ENCODE measurements around the gene IKBIP.

GRCh38 chr12:98678946-98679610 lies 34.5 kb upstream of the IKBIP start:
- TF ChIP-seq REPIN1 (tag by site-specific recombination; IDR thresholded peaks at IDR 0.05; ENCODE audit: low read depth) (no peak), CTCF (tag by site-specific recombination; IDR thresholded peaks at IDR 0.05) (no peak), PRDM10 (tag by site-specific recombination; IDR thresholded peaks at IDR 0.05) (no peak), ZNF311 (tag by site-specific recombination; IDR thresholded peaks at IDR 0.05; ENCODE audit: borderline replicate concordance) (no peak), ZNF16 (tag by site-specific recombination; IDR thresholded peaks at IDR 0.05; ENCODE audit: low read depth) (no peak), ZNF169 (tag by site-specific recombination; IDR thresholded peaks at IDR 0.05) (no peak), ZNF830 (tag by site-specific recombination; IDR thresholded peaks at IDR 0.05; ENCODE audit: low read depth) (no peak), ZNF558 (tag by site-specific recombination; IDR thresholded peaks at IDR 0.05) (no peak)
